GM12878 (cell line): ENCODE results near the gene CHST2.

Source experiments
- CREB1 ChIP-seq: IDR thresholded peaks from 2 replicates; pipeline ENCODE4 v1.6.1; 2012; ENCODE audit warnings: low read depth, mild to moderate bottlenecking, inconsistent platforms
- EZH2 ChIP-seq: IDR thresholded peaks from 2 replicates; pipeline ENCODE4 v1.6.1; 2012; ENCODE audit warnings: low read depth, mild to moderate bottlenecking, control low read depth, inconsistent platforms, low read length, borderline replicate concordance; ENCODE audit not compliant: control insufficient read depth
- NFIC ChIP-seq: IDR thresholded peaks from 2 replicates; pipeline ENCODE4 v1.6.1; 2012; ENCODE audit warnings: low read depth, mild to moderate bottlenecking, inconsistent platforms, low read length, moderate library complexity
- POU2F2 ChIP-seq: IDR thresholded peaks from 3 replicates; pipeline ENCODE4 v1.6.1; 2011; ENCODE audit warnings: low read depth, mild to moderate bottlenecking, low read length, borderline replicate concordance
- RAD21 ChIP-seq: IDR thresholded peaks from 2 replicates; pipeline ENCODE4 v1.6.1; 2011; ENCODE audit warnings: mild to moderate bottlenecking, low read depth, low read length, moderate library complexity; ENCODE audit not compliant: insufficient read depth
- SMC3 ChIP-seq: IDR thresholded peaks from 2 replicates; pipeline ENCODE4 v1.6.1; 2011; ENCODE audit warnings: low read length, improper control_type of control experiment, borderline replicate concordance
- SREBF1 ChIP-seq: IDR thresholded peaks from 2 replicates; pipeline ENCODE4 v1.6.1; 2012; ENCODE audit warnings: mild to moderate bottlenecking, low read length
- STAT1 ChIP-seq: fragments of 450-650 bp; conservative IDR thresholded peaks from 2 replicates; pipeline ENCODE4 v1.6.1; 2014; ENCODE audit warnings: antibody characterized with exemption, mild to moderate bottlenecking
- TCF7 ChIP-seq: IDR thresholded peaks from 2 replicates; pipeline ENCODE4 v1.6.1; 2014; ENCODE audit warnings: antibody characterized with exemption, borderline replicate concordance
- TF ChIP-seq, protein P1 (sequence below), 3 experiments: IDR thresholded peaks in 2 of 3; conservative IDR thresholded peaks in 1 of 3; 2 replicates each; pipeline ENCODE4 v1.5.1; 2011; ENCODE audit warnings: low read depth in 3 of 3, low read length in 3 of 3, mild to moderate bottlenecking in 3 of 3, control low read depth in 2 of 3, moderate library complexity in 2 of 3, inconsistent platforms in 1 of 3, mixed read lengths in 1 of 3; ENCODE audit not compliant: control insufficient read depth in 2 of 3, insufficient read depth in 1 of 3; ENCODE audit errors: extremely low read depth in 1 of 3
- TF ChIP-seq, protein P2 (sequence below): IDR thresholded peaks from 2 replicates; pipeline ENCODE4 v1.6.1; 2012; ENCODE audit warnings: mild to moderate bottlenecking, low read depth, low read length
- TF ChIP-seq, protein P3 (sequence below): IDR thresholded peaks from 2 replicates; pipeline ENCODE4 v1.6.1; 2012; ENCODE audit warnings: low read depth, low read length, improper control_type of control experiment

DNA sequence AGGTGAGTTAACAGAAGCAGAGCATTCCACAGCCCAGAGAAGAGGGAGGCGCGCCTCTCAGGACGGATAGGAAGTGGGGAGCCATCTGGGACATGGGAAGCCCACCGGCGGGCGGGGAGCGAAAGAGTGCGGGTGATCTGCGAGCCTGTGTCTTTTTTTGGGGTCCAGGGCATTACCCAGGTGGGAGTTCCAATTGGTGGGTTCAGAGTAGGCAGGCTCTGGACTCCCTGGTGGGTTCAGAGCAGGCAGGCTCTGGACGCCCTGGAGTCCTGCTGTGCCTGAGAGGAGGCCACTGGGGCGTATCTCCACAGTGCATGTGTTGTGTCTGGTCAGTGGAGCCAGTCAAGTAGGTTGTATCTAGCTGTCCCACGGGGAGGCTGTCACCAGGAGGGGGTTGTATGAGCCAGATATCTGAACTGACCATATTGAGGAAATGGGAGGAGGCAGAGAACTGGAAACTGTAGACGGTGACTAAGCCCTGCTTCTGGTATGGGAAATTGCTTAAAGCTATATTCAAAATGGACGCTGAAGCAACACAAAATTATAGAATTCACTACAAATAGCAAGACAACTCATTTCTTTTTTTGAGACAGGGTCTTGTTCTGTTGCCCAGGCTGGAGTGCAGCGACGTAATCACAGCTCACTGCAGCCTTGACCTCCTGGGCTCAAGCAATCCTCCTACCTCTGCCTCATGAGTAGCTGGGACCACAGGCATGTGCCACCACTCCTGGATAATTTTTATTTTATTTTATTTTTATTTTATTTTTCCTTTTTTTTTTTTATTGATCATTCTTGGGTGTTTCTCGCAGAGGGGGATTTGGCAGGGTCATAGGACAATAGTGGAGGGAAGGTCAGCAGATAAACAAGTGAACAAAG, 34.5 kb upstream of the CHST2 start:
- TF ChIP-seq SMC3 (no peak), POU2F2 (no peak), NFIC (no peak), STAT1 (no peak), SREBF1 (no peak), CREB1 (no peak), TCF7 (no peak), RAD21 (peak; percentile 35; the same call in 1 of the 2 replicates), EZH2 (no peak)
- TF ChIP-seq, protein P1, sequence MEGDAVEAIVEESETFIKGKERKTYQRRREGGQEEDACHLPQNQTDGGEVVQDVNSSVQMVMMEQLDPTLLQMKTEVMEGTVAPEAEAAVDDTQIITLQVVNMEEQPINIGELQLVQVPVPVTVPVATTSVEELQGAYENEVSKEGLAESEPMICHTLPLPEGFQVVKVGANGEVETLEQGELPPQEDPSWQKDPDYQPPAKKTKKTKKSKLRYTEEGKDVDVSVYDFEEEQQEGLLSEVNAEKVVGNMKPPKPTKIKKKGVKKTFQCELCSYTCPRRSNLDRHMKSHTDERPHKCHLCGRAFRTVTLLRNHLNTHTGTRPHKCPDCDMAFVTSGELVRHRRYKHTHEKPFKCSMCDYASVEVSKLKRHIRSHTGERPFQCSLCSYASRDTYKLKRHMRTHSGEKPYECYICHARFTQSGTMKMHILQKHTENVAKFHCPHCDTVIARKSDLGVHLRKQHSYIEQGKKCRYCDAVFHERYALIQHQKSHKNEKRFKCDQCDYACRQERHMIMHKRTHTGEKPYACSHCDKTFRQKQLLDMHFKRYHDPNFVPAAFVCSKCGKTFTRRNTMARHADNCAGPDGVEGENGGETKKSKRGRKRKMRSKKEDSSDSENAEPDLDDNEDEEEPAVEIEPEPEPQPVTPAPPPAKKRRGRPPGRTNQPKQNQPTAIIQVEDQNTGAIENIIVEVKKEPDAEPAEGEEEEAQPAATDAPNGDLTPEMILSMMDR (IDR thresholded peaks at IDR 0.05 in 2 of 3, conservative IDR thresholded peaks at IDR 0.05 in 1 of 3; ENCODE audit: control insufficient read depth in 2 of 3, extremely low read depth in 1 of 3, insufficient read depth in 1 of 3, low read depth in 3 of 3, low read length in 3 of 3), result no peak
- TF ChIP-seq, protein P2, sequence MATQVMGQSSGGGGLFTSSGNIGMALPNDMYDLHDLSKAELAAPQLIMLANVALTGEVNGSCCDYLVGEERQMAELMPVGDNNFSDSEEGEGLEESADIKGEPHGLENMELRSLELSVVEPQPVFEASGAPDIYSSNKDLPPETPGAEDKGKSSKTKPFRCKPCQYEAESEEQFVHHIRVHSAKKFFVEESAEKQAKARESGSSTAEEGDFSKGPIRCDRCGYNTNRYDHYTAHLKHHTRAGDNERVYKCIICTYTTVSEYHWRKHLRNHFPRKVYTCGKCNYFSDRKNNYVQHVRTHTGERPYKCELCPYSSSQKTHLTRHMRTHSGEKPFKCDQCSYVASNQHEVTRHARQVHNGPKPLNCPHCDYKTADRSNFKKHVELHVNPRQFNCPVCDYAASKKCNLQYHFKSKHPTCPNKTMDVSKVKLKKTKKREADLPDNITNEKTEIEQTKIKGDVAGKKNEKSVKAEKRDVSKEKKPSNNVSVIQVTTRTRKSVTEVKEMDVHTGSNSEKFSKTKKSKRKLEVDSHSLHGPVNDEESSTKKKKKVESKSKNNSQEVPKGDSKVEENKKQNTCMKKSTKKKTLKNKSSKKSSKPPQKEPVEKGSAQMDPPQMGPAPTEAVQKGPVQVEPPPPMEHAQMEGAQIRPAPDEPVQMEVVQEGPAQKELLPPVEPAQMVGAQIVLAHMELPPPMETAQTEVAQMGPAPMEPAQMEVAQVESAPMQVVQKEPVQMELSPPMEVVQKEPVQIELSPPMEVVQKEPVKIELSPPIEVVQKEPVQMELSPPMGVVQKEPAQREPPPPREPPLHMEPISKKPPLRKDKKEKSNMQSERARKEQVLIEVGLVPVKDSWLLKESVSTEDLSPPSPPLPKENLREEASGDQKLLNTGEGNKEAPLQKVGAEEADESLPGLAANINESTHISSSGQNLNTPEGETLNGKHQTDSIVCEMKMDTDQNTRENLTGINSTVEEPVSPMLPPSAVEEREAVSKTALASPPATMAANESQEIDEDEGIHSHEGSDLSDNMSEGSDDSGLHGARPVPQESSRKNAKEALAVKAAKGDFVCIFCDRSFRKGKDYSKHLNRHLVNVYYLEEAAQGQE, result no peak
- TF ChIP-seq, protein P3, sequence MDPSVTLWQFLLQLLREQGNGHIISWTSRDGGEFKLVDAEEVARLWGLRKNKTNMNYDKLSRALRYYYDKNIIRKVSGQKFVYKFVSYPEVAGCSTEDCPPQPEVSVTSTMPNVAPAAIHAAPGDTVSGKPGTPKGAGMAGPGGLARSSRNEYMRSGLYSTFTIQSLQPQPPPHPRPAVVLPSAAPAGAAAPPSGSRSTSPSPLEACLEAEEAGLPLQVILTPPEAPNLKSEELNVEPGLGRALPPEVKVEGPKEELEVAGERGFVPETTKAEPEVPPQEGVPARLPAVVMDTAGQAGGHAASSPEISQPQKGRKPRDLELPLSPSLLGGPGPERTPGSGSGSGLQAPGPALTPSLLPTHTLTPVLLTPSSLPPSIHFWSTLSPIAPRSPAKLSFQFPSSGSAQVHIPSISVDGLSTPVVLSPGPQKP, result no peak
